ENCODE measurements around the gene SRD5A3.
A peak's percentile ranks its signal among the peaks of the same experiment; 100 is the strongest.
"Not testable (repeated sequence)": the region's sequence is repeated elsewhere in the genome, so short reads cannot be mapped to it uniquely, and the experiment has no call there.

SRD5A3 gene

DNA sequence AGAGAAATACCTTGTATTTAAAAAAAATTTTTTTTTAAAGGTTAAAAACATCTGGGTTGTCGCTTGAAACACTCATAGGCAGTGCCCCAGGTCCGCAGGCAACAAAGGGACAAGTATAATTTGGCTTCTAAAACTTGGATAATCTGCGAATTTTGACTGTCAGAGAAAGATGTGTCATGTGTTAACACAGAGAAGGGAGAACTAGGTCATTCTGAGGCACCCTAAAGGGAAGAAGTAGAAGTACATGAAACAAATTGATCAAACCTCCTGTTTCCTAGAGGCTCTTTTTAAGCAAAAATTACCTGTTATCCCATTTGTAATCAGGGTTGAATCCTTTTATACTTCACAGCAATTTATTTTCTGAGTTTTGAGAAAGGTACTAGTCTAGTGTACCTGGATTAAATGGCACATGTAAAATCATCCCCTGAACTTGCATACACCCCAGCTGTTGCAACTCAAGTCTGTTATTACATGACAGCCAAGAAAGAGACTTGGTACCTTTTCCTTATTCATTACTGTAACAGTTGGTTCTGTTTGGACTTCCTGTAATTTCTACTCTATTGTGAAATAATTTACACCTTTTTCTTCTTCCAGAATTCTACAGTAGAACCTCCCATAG is 1.7 kb downstream of the SRD5A3 start:
- no peak for DNase-seq

GRCh38 chr4:55348466-55348865 is 2.4 kb downstream of the SRD5A3 start:
- DNase-seq, result no peak

GRCh38 chr4:55350870-55351269 is 4.8 kb downstream of the SRD5A3 start:
- not testable (repeated sequence) for DNase-seq

- DNase-seq, result no peak
Measured at GRCh38 chr4:55351824-55352223, 5.8 kb downstream of the SRD5A3 start.

- DNase-seq, result no peak
Measured at GRCh38 chr4:55352726-55353125, 6.7 kb downstream of the SRD5A3 start.

GRCh38 chr4:55353228-55353747 is 7.2 kb downstream of the SRD5A3 start:
- DNase-seq, result not testable (repeated sequence)

- no peak for DNase-seq
Measured at GRCh38 chr4:55354648-55355047, 8.6 kb downstream of the SRD5A3 start.

DNA sequence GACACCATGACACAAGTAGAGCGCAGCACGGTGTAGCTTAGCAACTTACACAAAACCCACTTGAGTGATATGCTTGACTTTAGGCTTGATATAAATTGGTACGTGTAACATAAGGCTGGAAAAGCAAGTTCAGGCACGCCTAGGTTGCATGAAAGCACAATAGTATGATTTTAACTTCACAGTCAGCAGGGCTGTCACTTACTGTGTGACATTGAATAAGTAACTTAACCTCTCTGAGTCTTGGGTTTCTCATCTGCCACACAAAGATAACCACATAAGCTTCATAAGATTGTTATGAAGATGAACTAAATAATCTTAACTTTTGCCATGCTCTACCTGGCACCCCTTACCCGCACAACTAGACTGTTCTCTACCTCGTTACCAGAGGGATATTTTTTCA is 9.5 kb downstream of the SRD5A3 start:
- DNase-seq, result no peak

- no peak for DNase-seq
Measured at GRCh38 chr4:55356991-55357461, 11.0 kb downstream of the SRD5A3 start.

DNA sequence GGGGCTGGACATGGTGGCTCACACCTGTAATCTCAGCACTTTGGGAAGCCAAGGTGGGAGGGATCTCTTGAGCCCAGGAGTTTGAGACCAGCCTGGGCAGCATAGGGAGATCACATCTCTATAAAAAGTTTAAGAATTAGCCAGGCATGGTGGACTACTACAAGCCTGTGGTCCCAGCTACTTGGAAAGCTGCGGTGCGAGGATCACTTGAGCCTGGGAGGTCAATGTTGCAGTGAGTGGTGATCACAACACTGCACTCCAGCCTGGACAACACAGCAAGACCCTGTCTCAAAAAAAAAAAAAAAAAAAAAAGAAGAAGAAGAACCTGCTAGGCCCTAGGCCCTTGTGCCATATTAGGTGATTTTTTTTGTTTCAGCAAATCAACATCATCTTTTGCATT is 12.2 kb downstream of the SRD5A3 start:
- DNase-seq, result no peak

DNA sequence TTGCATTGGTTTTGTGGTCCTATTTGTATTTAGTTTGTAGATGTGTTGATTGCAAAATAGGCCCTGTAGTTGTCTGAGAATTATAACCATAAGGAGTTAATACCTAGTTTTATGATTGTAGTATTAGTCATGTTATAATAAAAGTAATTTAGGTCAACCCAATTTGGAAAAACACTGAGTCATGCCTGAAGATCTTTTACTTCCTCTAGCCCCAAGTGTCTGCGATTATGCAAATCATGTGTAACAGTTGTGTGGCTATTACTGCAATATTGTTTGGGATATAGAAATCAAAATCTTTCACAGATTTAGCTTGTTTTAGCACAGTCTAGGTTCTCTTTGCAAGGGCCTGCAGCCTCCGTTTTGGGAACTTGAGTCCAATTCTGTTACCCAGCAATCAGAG is 12.6 kb downstream of the SRD5A3 start:
- peak; percentile 2 for DNase-seq

- no peak for DNase-seq
Measured at GRCh38 chr4:55359397-55359916, 13.4 kb downstream of the SRD5A3 start.

DNA sequence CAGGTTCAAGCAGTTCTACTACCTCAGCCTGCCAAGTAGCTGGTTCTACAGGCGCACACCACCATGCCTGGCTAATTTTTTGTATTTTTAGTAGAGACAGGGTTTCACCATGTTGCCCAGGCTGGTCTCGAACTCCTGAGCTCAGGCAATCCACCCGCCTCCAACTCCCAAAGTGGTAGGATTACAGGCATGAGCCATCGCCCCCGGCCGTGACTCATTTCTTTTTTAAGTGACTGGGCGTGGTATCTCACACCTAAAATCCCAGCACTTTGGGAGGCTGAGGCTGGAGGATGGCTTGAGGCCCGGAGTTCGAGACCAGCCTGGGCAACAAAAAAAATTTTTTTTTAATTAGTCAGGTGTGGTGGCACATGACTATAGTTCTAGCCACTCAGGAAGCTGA is 16.9 kb downstream of the SRD5A3 start:
- not testable (repeated sequence) for DNase-seq

- DNase-seq, result no peak
Measured at GRCh38 chr4:55363691-55364351, 17.8 kb downstream of the SRD5A3 start.

DNA sequence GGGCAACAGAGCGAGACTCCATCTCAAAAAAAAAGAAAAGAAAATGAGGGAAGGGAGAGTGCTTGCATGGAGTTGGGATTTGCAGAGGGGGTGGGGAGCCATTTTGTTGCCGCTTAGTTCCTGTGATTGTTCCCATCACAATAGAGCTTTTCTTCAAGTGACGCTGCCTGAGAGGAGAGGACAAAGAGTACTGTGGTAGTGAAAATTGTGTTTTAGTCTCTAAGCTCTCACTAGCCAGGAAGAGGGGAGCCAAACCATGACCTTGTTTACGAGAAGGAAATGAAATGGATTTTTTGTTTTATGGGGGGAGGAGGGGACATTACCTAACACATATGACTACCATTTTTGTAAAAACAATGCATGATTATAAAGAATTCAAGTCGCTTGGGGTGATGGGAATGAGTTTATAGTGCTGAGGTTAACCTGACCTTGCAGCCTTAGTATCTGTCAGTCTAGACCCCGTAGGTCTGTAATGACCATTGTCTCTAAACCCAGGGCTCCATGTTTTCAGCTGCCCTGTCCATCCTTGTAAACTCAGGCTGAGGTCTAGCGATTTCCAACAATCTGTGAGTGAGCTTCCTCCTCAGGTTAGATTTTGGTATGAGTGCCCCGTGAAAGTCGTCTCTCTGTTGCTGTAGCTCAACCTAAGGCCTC is 18.8 kb downstream of the SRD5A3 start:
- no peak for DNase-seq

DNA sequence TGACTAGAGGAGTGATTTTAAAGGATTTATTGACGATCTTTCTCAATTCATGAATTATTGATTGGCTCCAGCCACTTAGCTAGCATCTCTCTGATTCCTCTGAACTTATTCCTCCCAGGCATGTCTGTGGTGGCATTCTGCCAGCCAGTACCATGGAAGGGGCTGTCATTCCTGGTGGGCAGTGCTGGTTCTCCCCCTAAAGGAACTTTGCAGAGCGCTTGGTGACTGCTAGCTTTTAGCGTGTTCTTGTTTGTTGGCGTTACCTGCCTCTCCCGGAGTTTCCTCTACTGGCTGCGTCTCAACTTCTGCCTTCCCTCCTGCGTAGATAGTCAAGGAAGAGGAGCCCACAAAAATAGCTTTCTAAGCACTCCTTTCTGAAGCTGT is 19.3 kb downstream of the SRD5A3 start:
- no peak for DNase-seq

GRCh38 chr4:55366621-55367020 is 20.6 kb downstream of the SRD5A3 start:
- no peak for DNase-seq

DNA sequence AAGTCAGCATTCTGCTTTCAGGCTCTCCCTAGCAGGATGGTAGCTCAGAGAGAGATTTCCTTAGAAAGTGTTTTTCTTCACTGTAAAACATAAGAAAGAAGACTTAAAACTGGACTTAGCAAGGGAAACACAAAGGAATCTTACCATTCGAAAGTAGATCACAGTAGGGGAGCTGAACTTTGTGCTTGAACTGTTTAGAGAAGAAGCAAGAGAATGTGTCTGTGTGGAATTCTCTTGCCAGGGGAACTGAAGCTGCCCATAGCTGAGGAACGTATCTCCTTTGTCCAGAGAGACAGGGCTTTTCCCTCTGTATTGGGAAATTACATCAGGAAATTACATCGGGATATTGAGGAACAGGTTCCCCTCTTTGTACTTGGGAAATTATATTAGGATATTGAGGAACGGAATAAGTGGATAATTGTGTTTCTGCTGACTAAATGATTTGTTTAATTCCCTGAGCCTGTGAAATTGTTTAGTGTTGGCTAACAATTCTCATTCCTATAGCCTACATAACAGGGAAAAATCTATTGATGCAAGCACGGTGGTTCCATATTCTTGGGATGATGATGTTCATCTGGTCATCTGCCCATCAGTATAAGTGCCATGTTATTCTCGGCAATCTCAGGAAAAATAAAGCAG is 21.2 kb downstream of the SRD5A3 start:
- no peak for DNase-seq

GRCh38 chr4:55369968-55370367 is 23.9 kb downstream of the SRD5A3 start:
- DNase-seq, result no peak

DNA sequence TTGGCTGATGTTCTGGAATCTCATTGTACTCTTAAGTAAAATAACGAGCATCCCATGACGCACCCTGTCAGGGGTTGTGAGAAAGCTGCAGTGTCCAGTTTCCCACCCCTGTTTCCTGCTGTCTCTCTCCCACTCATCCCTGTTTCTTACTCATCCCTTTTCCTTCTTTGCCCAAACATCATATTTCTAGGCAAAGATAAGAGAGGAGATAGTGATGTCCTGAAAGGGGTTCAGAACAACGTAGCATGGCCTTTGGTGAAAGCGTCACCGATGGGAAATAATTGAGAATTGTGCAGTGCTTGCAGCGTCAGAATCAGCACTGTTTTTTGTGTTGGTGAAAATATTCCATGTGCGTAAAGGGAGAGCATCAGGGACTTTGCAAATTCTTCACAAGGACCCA is 26.2 kb downstream of the SRD5A3 start:
- no peak for DNase-seq

- no peak for DNase-seq
Measured at GRCh38 chr4:55373461-55373860, 27.4 kb downstream of the SRD5A3 start.

- no peak for DNase-seq
Measured at GRCh38 chr4:55376698-55377097, 30.7 kb downstream of the SRD5A3 start.
